ENCODE measurements around the gene CCNI2. TPM values are rescaled to one million over a fixed set of nuclear protein-coding genes. Genes with fewer than 3 reads are reported as not detected.

The CCNI2 gene
- total and polyA plus RNA-seq, 2 experiments from 2014 or later, result 0.73 TPM; not detected in 1

GRCh38 chr5:132775476-132775961, 28.3 kb downstream of the CCNI2 start:
- peak; percentile 52 for DNase-seq
- peaks cover 60% of the 10 kb centered on the region for H3K79me2 ChIP-seq (ENCODE audit: insufficient read depth)
- no peak for TF ChIP-seq EZH2 (IDR thresholded peaks at IDR 0.05; ENCODE audit: insufficient read depth, poor library complexity, severe bottlenecking)
- no peak for TF ChIP-seq EZH2phosphoT487 (IDR thresholded peaks at IDR 0.05; ENCODE audit: insufficient read depth, low read depth)
- no peaks in the 10 kb centered on the region for H3K36me3 ChIP-seq (ENCODE audit: low read depth)
- peaks cover 31% of the 10 kb centered on the region for H3K4me1 ChIP-seq (ENCODE audit: insufficient read depth)
- no peak overlapping the region for H3K27ac ChIP-seq
- H2AFZ ChIP-seq, result peak overlapping the region; percentile 98; the same call in 1 of the 2 replicates
- no peaks in the 10 kb centered on the region for H3K27me3 ChIP-seq (replicated peaks; ENCODE audit: insufficient read depth)
- H3K4me3 ChIP-seq, result peak overlapping the region; percentile 83
- peak overlapping the region; percentile 80 for H3K4me2 ChIP-seq (ENCODE audit: unreplicated experiment)
- H3K9me3 ChIP-seq (ENCODE audit: low read depth), result no peaks in the 10 kb centered on the region
- in situ Hi-C loops (cut with MboI), result no loop called here
- no peaks in the 10 kb centered on the region for H4K20me1 ChIP-seq (ENCODE audit: insufficient read depth)
- no peaks in the 10 kb centered on the region for H3K9me2 ChIP-seq (ENCODE audit: insufficient read depth)
- WGBS, 2 experiments (ENCODE audit: low coverage in 1 of 2, low lambda C conversion rate in 2 of 2, missing lambda C conversion rate in 2 of 2), result 30 to 34% methylated on average over 7 of the region's 7 CpGs
- H3F3A ChIP-seq (ENCODE audit: insufficient read depth), result no peaks in the 10 kb centered on the region
- peak overlapping the region; percentile 77 for H3K9ac ChIP-seq

- H3K4me3 ChIP-seq, result peak overlapping the region; percentile 83
- no peaks in the 10 kb centered on the region for H3F3A ChIP-seq (ENCODE audit: insufficient read depth)
- H3K9ac ChIP-seq, result peak overlapping the region; percentile 77
- peaks cover 23% of the 10 kb centered on the region for H3K4me1 ChIP-seq (ENCODE audit: insufficient read depth)
- no peak overlapping the region for H3K27ac ChIP-seq
- no peaks in the 10 kb centered on the region for H3K27me3 ChIP-seq (replicated peaks; ENCODE audit: insufficient read depth)
- no peaks in the 10 kb centered on the region for H4K20me1 ChIP-seq (ENCODE audit: insufficient read depth)
- H3K79me2 ChIP-seq (ENCODE audit: insufficient read depth), result peaks cover 51% of the 10 kb centered on the region
- in situ Hi-C loops (cut with MboI), result no loop called here
- H3K36me3 ChIP-seq (ENCODE audit: low read depth), result no peaks in the 10 kb centered on the region
- TF ChIP-seq EZH2 (IDR thresholded peaks at IDR 0.05; ENCODE audit: insufficient read depth, poor library complexity, severe bottlenecking) (no peak), EZH2phosphoT487 (IDR thresholded peaks at IDR 0.05; ENCODE audit: insufficient read depth, low read depth) (no peak)
- H2AFZ ChIP-seq, result peak overlapping the region; percentile 98
- peak overlapping the region; percentile 80 for H3K4me2 ChIP-seq (ENCODE audit: unreplicated experiment)
- no peaks in the 10 kb centered on the region for H3K9me3 ChIP-seq (ENCODE audit: low read depth)
- 2 to 5% methylated on average over 24 to 39 of the region's 39 CpGs for WGBS, 2 experiments (ENCODE audit: low coverage in 1 of 2, low lambda C conversion rate in 2 of 2, missing lambda C conversion rate in 2 of 2)
- DNase-seq, result peak; percentile 53
- H3K9me2 ChIP-seq (ENCODE audit: insufficient read depth), result no peaks in the 10 kb centered on the region
These were observed 29.1 kb downstream of the CCNI2 start for GRCh38 chr5:132776131-132776937.

- Histone ChIP-seq H3K27me3 (replicated peaks; ENCODE audit: insufficient read depth) (no peaks in the 10 kb centered on the region), H3K4me2 (ENCODE audit: unreplicated experiment) (peak overlapping the region; percentile 80), H3K79me2 (ENCODE audit: insufficient read depth) (peaks cover 46% of the 10 kb centered on the region), H3K9me2 (ENCODE audit: insufficient read depth) (no peaks in the 10 kb centered on the region), H2AFZ (peak overlapping the region; percentile 98), H3F3A (ENCODE audit: insufficient read depth) (no peaks in the 10 kb centered on the region), H3K9ac (peak overlapping the region; percentile 77), H3K4me1 (ENCODE audit: insufficient read depth) (peaks cover 27% of the 10 kb centered on the region), H3K9me3 (ENCODE audit: low read depth) (no peaks in the 10 kb centered on the region), H3K4me3 (peak overlapping the region; percentile 83), H3K36me3 (ENCODE audit: low read depth) (no peaks in the 10 kb centered on the region), H3K27ac (no peak overlapping the region), H4K20me1 (ENCODE audit: insufficient read depth) (no peaks in the 10 kb centered on the region)
- TF ChIP-seq EZH2phosphoT487 (IDR thresholded peaks at IDR 0.05; ENCODE audit: insufficient read depth, low read depth), result no peak
- no peak for TF ChIP-seq EZH2 (IDR thresholded peaks at IDR 0.05; ENCODE audit: insufficient read depth, poor library complexity, severe bottlenecking)
- WGBS, 2 experiments (ENCODE audit: low coverage in 1 of 2, low lambda C conversion rate in 2 of 2, missing lambda C conversion rate in 2 of 2), result 1% methylated on average over 25 to 38 of the region's 40 CpGs
- in situ Hi-C loops (cut with MboI), result no loop called here
- DNase-seq, result no peak
These were observed 29.6 kb downstream of the CCNI2 start for GRCh38 chr5:132776938-132777208.

- in situ Hi-C loops (cut with MboI), result no loop called here
- peak; percentile 76 for DNase-seq
- H3K4me2 ChIP-seq (ENCODE audit: unreplicated experiment), result peak within 1 kb of the TSS; percentile 83
- H3K9me2 ChIP-seq (ENCODE audit: insufficient read depth), result no peaks in the 10 kb centered on the region
- H3K79me2 ChIP-seq (ENCODE audit: insufficient read depth), result peaks cover 40% of the 10 kb centered on the region
- H3F3A ChIP-seq (ENCODE audit: insufficient read depth), result no peaks in the 10 kb centered on the region
- no peaks in the 10 kb centered on the region for H3K9me3 ChIP-seq (ENCODE audit: low read depth)
- 3 to 4% methylated on average over 32 to 36 of the region's 82 CpGs for WGBS, 2 experiments (ENCODE audit: low coverage in 1 of 2, low lambda C conversion rate in 2 of 2, missing lambda C conversion rate in 2 of 2)
- H3K27me3 ChIP-seq (replicated peaks; ENCODE audit: insufficient read depth), result no peaks in the 10 kb centered on the region
- no peak within 1 kb of the TSS for H3K27ac ChIP-seq
- TF ChIP-seq EZH2 (IDR thresholded peaks at IDR 0.05; ENCODE audit: insufficient read depth, poor library complexity, severe bottlenecking) (no peak), EZH2phosphoT487 (IDR thresholded peaks at IDR 0.05; ENCODE audit: insufficient read depth, low read depth) (no peak)
- H3K36me3 ChIP-seq (ENCODE audit: low read depth), result no peaks in the 10 kb centered on the region
- peak within 1 kb of the TSS; percentile 98 for H2AFZ ChIP-seq
- peak within 1 kb of the TSS; percentile 83 for H3K4me3 ChIP-seq
- H3K4me1 ChIP-seq (ENCODE audit: insufficient read depth), result peaks cover 32% of the 10 kb centered on the region
- H3K9ac ChIP-seq, result peak within 1 kb of the TSS; percentile 77
- no peaks in the 10 kb centered on the region for H4K20me1 ChIP-seq (ENCODE audit: insufficient read depth)
These were observed 30.2 kb downstream of the CCNI2 start, which contains the start of gene SEPTIN8 for GRCh38 chr5:132777209-132778069. SEPTIN8 (minus strand) TSS chr5:132777239; CDS start chr5:132777137, 102 bp downstream.
